ENCODE results near the gene PLEKHM2. TPM values are rescaled to one million over a fixed set of nuclear protein-coding genes. Genes with fewer than 3 reads are reported as not detected.

PLEKHM2 gene
- total RNA-seq, 1 experiment from 2014 or later: 32.6 TPM

- no peak overlapping the region for H3K4me3 ChIP-seq
- H3K36me3 ChIP-seq: no peaks in the 10 kb centered on the region; the same call in none of the 2 replicates
- no peaks in the 10 kb centered on the region for H3K9me3 ChIP-seq
- no peak for DNase-seq
- no peaks in the 10 kb centered on the region for H3K27me3 ChIP-seq
Observed at GRCh38 chr1:15768388-15768787, 84.3 kb downstream of the PLEKHM2 start.

- Histone ChIP-seq H3K9me3 (no peaks in the 10 kb centered on the region), H3K27me3 (no peaks in the 10 kb centered on the region), H3K4me3 (no peak overlapping the region), H3K36me3 (no peaks in the 10 kb centered on the region; the same call in 1 of the 2 replicates)
- no peak for DNase-seq
Observed at GRCh38 chr1:15770313-15770962, 86.3 kb downstream of the PLEKHM2 start.

- no peaks in the 10 kb centered on the region; the same call in 1 of the 2 replicates for H3K36me3 ChIP-seq
- H3K4me3 ChIP-seq: no peak overlapping the region
- no peaks in the 10 kb centered on the region for H3K27me3 ChIP-seq
- no peak for DNase-seq
- no peaks in the 10 kb centered on the region for H3K9me3 ChIP-seq
Observed at GRCh38 chr1:15771836-15772515, 87.9 kb downstream of the PLEKHM2 start.

- Histone ChIP-seq H3K27me3 (no peaks in the 10 kb centered on the region), H3K36me3 (no peaks in the 10 kb centered on the region; the same call in none of the 2 replicates)
- DNase-seq: no peak
Observed at GRCh38 chr1:15775706-15776105, 91.6 kb downstream of the PLEKHM2 start.

GRCh38 chr1:15777909-15778707, 94.0 kb downstream of the PLEKHM2 start:
- Histone ChIP-seq H3K36me3 (no peaks in the 10 kb centered on the region; the same call in none of the 2 replicates), H3K9me3 (no peaks in the 10 kb centered on the region), H3K27me3 (no peaks in the 10 kb centered on the region), H3K4me3 (no peak overlapping the region)
- no peak for DNase-seq

More at GRCh38 chr1:15775706-15776105, 91.6 kb downstream of the PLEKHM2 start:
- Histone ChIP-seq H3K9me3 (no peaks in the 10 kb centered on the region), H3K4me3 (no peak overlapping the region)

Other genes starting within 250 kb of the PLEKHM2 start
- gene CTRC, start 245.9 kb upstream of the PLEKHM2 start, total RNA-seq (2014; rRNA removed; shearing (Covaris generic); ENCODE audit: low replicate concordance): not detected in 2 replicates
- gene CELA2A, start 227.6 kb upstream of the PLEKHM2 start, total RNA-seq (2014; rRNA removed; shearing (Covaris generic); ENCODE audit: low replicate concordance): not detected in 2 replicates
- not detected in 2 replicates for gene CELA2B, start 208.2 kb upstream of the PLEKHM2 start, total RNA-seq (2014; rRNA removed; shearing (Covaris generic); ENCODE audit: low replicate concordance)
- gene CASP9, start 160.1 kb upstream of the PLEKHM2 start, total RNA-seq (2014; rRNA removed; shearing (Covaris generic); ENCODE audit: low replicate concordance): 5.3 and 8.8 TPM in 2 replicates
- gene DNAJC16, start 157.5 kb upstream of the PLEKHM2 start, total RNA-seq (2014; rRNA removed; shearing (Covaris generic); ENCODE audit: low replicate concordance): 3.5 and 3.6 TPM in 2 replicates
- 0.84 and 1.1 TPM in 2 replicates for gene AGMAT, start 99.3 kb upstream of the PLEKHM2 start, total RNA-seq (2014; rRNA removed; shearing (Covaris generic); ENCODE audit: low replicate concordance)
- gene DDI2, start 66.9 kb upstream of the PLEKHM2 start, total RNA-seq (2014; rRNA removed; shearing (Covaris generic); ENCODE audit: low replicate concordance): 1.8 and 7.6 TPM in 2 replicates
- not detected in 2 replicates for gene SLC25A34, start 51.9 kb downstream of the PLEKHM2 start, total RNA-seq (2014; rRNA removed; shearing (Covaris generic); ENCODE audit: low replicate concordance)
- not detected in 2 replicates for gene TMEM82, start 58.2 kb downstream of the PLEKHM2 start, total RNA-seq (2014; rRNA removed; shearing (Covaris generic); ENCODE audit: low replicate concordance)
- gene FBLIM1, start 74.5 kb downstream of the PLEKHM2 start, total RNA-seq (2014; rRNA removed; shearing (Covaris generic); ENCODE audit: low replicate concordance): 17.5 and 23.1 TPM in 2 replicates
- 4.7 and 6.2 TPM in 2 replicates for gene UQCRHL, start 123.3 kb downstream of the PLEKHM2 start, total RNA-seq (2014; rRNA removed; shearing (Covaris generic); ENCODE audit: low replicate concordance)
- gene SPEN, start 163.4 kb downstream of the PLEKHM2 start, total RNA-seq (2014; rRNA removed; shearing (Covaris generic); ENCODE audit: low replicate concordance): 3.3 and 4.8 TPM in 2 replicates